CD14-positive monocyte (primary cell): ENCODE measurements around the gene OMD. TPM values are rescaled to one million over a fixed set of nuclear protein-coding genes. Genes with fewer than 3 reads are reported as not detected.

Experiments used
- DNase-seq, 3 donors: peaks; one replicate each; pipeline ENCODE4 v3.0.0-alpha.2; 2011 to 2022
- H2AFZ ChIP-seq: 2 replicates; pipeline ENCODE4 v1.6.0; 2012; ENCODE audit warnings: mild to moderate bottlenecking, low read depth, low read length, inconsistent platforms; ENCODE audit not compliant: insufficient read depth, poor library complexity, severe bottlenecking
- H3K27ac ChIP-seq, 2 donors: 1 replicate in 1 of 2; 2 replicates in 1 of 2; pipeline ENCODE4 v1.5.1; 2012 to 2013; ENCODE audit warnings: low read length in 2 of 2, control low read depth in 1 of 2, inconsistent platforms in 1 of 2, low read depth in 1 of 2, mild to moderate bottlenecking in 1 of 2
- H3K27me3 ChIP-seq, 2 donors: one replicate each; pipeline versions ENCODE4 v1.6.0 to v1.6.1; 2011 to 2013; ENCODE audit warnings: low read length in 2 of 2; ENCODE audit not compliant: control insufficient read depth in 2 of 2, insufficient read depth in 2 of 2
- H3K36me3 ChIP-seq, 2 donors: replicated peaks in 1 of 2; 1 replicate in 1 of 2; 2 replicates in 1 of 2; pipeline versions ENCODE4 v1.5.1 to v1.6.1; 2012 to 2013; ENCODE audit warnings: low read length in 2 of 2, control low read depth in 1 of 2, inconsistent platforms in 1 of 2, mild to moderate bottlenecking in 1 of 2; ENCODE audit not compliant: insufficient read depth in 2 of 2, control insufficient read depth in 1 of 2
- H3K4me1 ChIP-seq, 2 donors: 1 replicate in 1 of 2; 2 replicates in 1 of 2; pipeline versions ENCODE4 v1.5.1 to v1.6.1; 2012 to 2013; ENCODE audit warnings: low read length in 2 of 2, control low read depth in 1 of 2, inconsistent platforms in 1 of 2, mild to moderate bottlenecking in 1 of 2, moderate library complexity in 1 of 2; ENCODE audit not compliant: insufficient read depth in 2 of 2, control insufficient read depth in 1 of 2
- H3K4me2 ChIP-seq: replicated peaks from 2 replicates; pipeline ENCODE3; 2012; ENCODE audit warnings: low read length, moderate library complexity, mild to moderate bottlenecking; ENCODE audit not compliant: poor library complexity, severe bottlenecking; ENCODE audit errors: extremely low read depth
- H3K4me3 ChIP-seq, 3 experiments: fragments of 200-600 bp in 1 of 3; sonication (generic) in 1 of 3; replicated peaks in 1 of 3; 1 replicate in 2 of 3; 2 replicates in 1 of 3; pipeline ENCODE4 v1.5.1; 2011 to 2013; ENCODE audit warnings: low read length in 3 of 3, mild to moderate bottlenecking in 3 of 3, control low read depth in 2 of 3, low read depth in 2 of 3, inconsistent platforms in 1 of 3, moderate library complexity in 1 of 3
- H3K79me2 ChIP-seq: 2 replicates; pipeline ENCODE4 v1.6.0; 2012; ENCODE audit warnings: mild to moderate bottlenecking, control low read depth, inconsistent platforms, low read length, moderate library complexity; ENCODE audit not compliant: insufficient read depth
- H3K9ac ChIP-seq: 2 replicates; pipeline ENCODE4 v1.6.0; 2017; ENCODE audit warnings: low read length, mild to moderate bottlenecking; ENCODE audit not compliant: insufficient read depth, poor library complexity, severe bottlenecking
- H3K9me3 ChIP-seq, 2 donors: replicated peaks in 1 of 2; 1 replicate in 1 of 2; 2 replicates in 1 of 2; pipeline versions ENCODE4 v1.5.1 to v1.6.1; 2012 to 2013; ENCODE audit warnings: low read length in 2 of 2, control low read depth in 1 of 2; ENCODE audit not compliant: control insufficient read depth in 1 of 2, insufficient read depth in 1 of 2
- H4K20me1 ChIP-seq: 2 replicates; pipeline ENCODE4 v1.6.0; 2012; ENCODE audit warnings: mild to moderate bottlenecking, low read length, control low read depth, moderate library complexity; ENCODE audit not compliant: insufficient read depth
- H3K27ac Mint-ChIP-seq, 7 donors: one replicate each; pipeline ENCODE4 v1.8.0; 2020; ENCODE audit warnings: mild to moderate bottlenecking in 7 of 7, mixed read lengths in 7 of 7, moderate library complexity in 6 of 7, inconsistent platforms in 2 of 7
- H3K27me3 Mint-ChIP-seq, 3 donors: one replicate each; pipeline ENCODE4 v1.8.0; 2021 to 2022; ENCODE audit warnings: low read depth in 3 of 3, mild to moderate bottlenecking in 3 of 3, mixed read lengths in 3 of 3, moderate library complexity in 3 of 3, inconsistent platforms in 1 of 3
- H3K36me3 Mint-ChIP-seq, 2 donors: one replicate each; pipeline ENCODE4 v1.8.0; 2020; ENCODE audit warnings: mixed read lengths in 2 of 2, inconsistent platforms in 1 of 2, mild to moderate bottlenecking in 1 of 2
- H3K4me1 Mint-ChIP-seq: one replicate; pipeline ENCODE4 v1.8.0; 2020; ENCODE audit warnings: mild to moderate bottlenecking, mixed read lengths
- H3K4me3 Mint-ChIP-seq, 2 donors: one replicate each; pipeline ENCODE4 v1.8.0; 2020; ENCODE audit warnings: mild to moderate bottlenecking in 2 of 2, mixed read lengths in 2 of 2, moderate library complexity in 1 of 2
- H3K9me3 Mint-ChIP-seq, 7 donors: one replicate each; pipeline ENCODE4 v1.8.0; 2020 to 2022; ENCODE audit warnings: mixed read lengths in 7 of 7, mild to moderate bottlenecking in 6 of 7, moderate library complexity in 6 of 7, inconsistent platforms in 2 of 7
- CTCF ChIP-seq: fragments of 200-600 bp; IDR thresholded peaks from one replicate; pipeline ENCODE4 v1.8.0; 2022; ENCODE audit warnings: antibody characterized with exemption, mild to moderate bottlenecking
- WGBS: methylation state at CpG from one replicate; pipeline ENCODE4 v1.1.5; 2013; ENCODE audit warnings: missing lambda C conversion rate; ENCODE audit not compliant: insufficient coverage; 5-methylcytosine and 5-hydroxymethylcytosine counted together
- intact Hi-C, 2 donors: fragments of 100-400 bp; cut with micrococcal nuclease; formaldehyde crosslinking; loops; one replicate each; pipeline versions ENCODE4 v1.15.0 to v1.15.1; 2023
- polyA plus RNA-seq, 3 donors: library from polyadenylated mRNA; depleted of rRNA in 1 of 3; unstranded in 2 of 3; stranded (reverse) in 1 of 3; fragments of 300-500 nt in 2 of 3; fragments of >200 nt in 1 of 3; fragmentation: Illumina TruSeq in 2 of 3; gene quantifications; 1 replicate in 2 of 3; 2 replicates in 1 of 3; pipeline ENCODE4 v1.2.3, GENCODE V29; 2012 to 2021

Gene OMD
- polyA plus RNA-seq, 3 donors, result not detected

GRCh38 chr9:92404042-92404836 is 20.0 kb downstream of the OMD start, which contains the start of gene OGN:
Gene OGN, minus strand, starts transcription at chr9:92404578. Its CDS starts 1,171 bp downstream, at chr9:92403407.
- Histone ChIP-seq H3K4me2 (no peak within 1 kb of the TSS), H3K4me3 (no peak within 1 kb of the TSS), H3K27ac (no peak within 1 kb of the TSS), H3K4me1 (peaks cover 13 to 14% of the 10 kb centered on the region in 2 donors), H3K27me3 (no peaks in the 10 kb centered on the region), H4K20me1 (no peaks in the 10 kb centered on the region), H3K9me3 (no peaks in the 10 kb centered on the region), H3K79me2 (no peaks in the 10 kb centered on the region), H3K9ac (no peak within 1 kb of the TSS), H2AFZ (no peak within 1 kb of the TSS), H3K36me3 (no peaks in the 10 kb centered on the region)
- intact Hi-C loops, result no loop called here
- no peak for DNase-seq
- H3K27me3 Mint-ChIP-seq, result no peaks in the 10 kb centered on the region
- no peaks in the 10 kb centered on the region for H3K36me3 Mint-ChIP-seq
- no peak for TF ChIP-seq CTCF
- peaks cover 16% of the 10 kb centered on the region for H3K4me1 Mint-ChIP-seq
- H3K9me3 Mint-ChIP-seq, result no peaks in the 10 kb centered on the region
- no CpG with 5 or more reads among the region's 5 CpGs for WGBS
- no peak within 1 kb of the TSS for H3K27ac Mint-ChIP-seq
- no peak within 1 kb of the TSS for H3K4me3 Mint-ChIP-seq

- no peak overlapping the region for H3K27ac ChIP-seq
- no peak overlapping the region for H3K4me3 Mint-ChIP-seq
- H3K4me1 ChIP-seq, result peaks cover 13 to 14% of the 10 kb centered on the region in 2 donors
- no peak overlapping the region for H3K9ac ChIP-seq
- no peak for TF ChIP-seq CTCF
- DNase-seq, result no peak
- intact Hi-C loops, result no loop called here
- peaks cover 16% of the 10 kb centered on the region for H3K4me1 Mint-ChIP-seq
- H3K4me3 ChIP-seq, result no peak overlapping the region
- no peaks in the 10 kb centered on the region for H3K27me3 Mint-ChIP-seq
- no CpG with 5 or more reads among the region's 5 CpGs for WGBS
- H3K9me3 Mint-ChIP-seq, result no peaks in the 10 kb centered on the region
- no peaks in the 10 kb centered on the region for H3K79me2 ChIP-seq
- no peaks in the 10 kb centered on the region for H3K9me3 ChIP-seq
- H3K27ac Mint-ChIP-seq, result no peak overlapping the region
- H3K4me2 ChIP-seq, result no peak overlapping the region
- H2AFZ ChIP-seq, result no peak overlapping the region
- H4K20me1 ChIP-seq, result no peaks in the 10 kb centered on the region
- H3K36me3 Mint-ChIP-seq, result no peaks in the 10 kb centered on the region
- no peaks in the 10 kb centered on the region for H3K27me3 ChIP-seq
- H3K36me3 ChIP-seq, result no peaks in the 10 kb centered on the region
Observed at GRCh38 chr9:92402826-92403745, 21.2 kb downstream of the OMD start.
